H1 (cell line): Measurements from ENCODE around the gene ARHGEF4. TPM values are rescaled to one million over a fixed set of nuclear protein-coding genes. Genes with fewer than 3 reads are reported as not detected.

Experiments used
- CTCF ChIA-PET: fragments of 300-600 bp; sonication (Branson Sonifier 250); formaldehyde crosslinking; loops from one replicate; lab custom pipeline; 2021; ENCODE audit not compliant: partially characterized antibody; lab: Charles Lee
- POLR2A ChIA-PET: fragments of 300-600 bp; sonication (Branson Sonifier 250); formaldehyde crosslinking; loops from one replicate; lab custom pipeline; 2021; ENCODE audit warnings: inconsistent platforms; ENCODE audit not compliant: partially characterized antibody; lab: Charles Lee
- DNase-seq, 2 experiments: peaks; one replicate each; pipeline versions ENCODE4 v3.0.0 to v3.0.0-alpha.2; 2010 to 2022; ENCODE audit warnings: low spot score in 2 of 2, low read depth in 1 of 2, mixed read lengths in 1 of 2
- FAIRE-seq: peaks from 2 replicates; lab custom pipeline; 2011; peaks lifted over from hg19 to GRCh38; lab: Jason Lieb, UNC
- H2AFZ ChIP-seq: 2 replicates; pipeline ENCODE4 v1.8.1; 2012; ENCODE audit warnings: low read length, inconsistent platforms
- H2AK5ac ChIP-seq: 2 replicates; pipeline ENCODE4 v1.6.1; 2013; ENCODE audit warnings: low read depth, low read length
- H2BK120ac ChIP-seq: replicated peaks from 2 replicates; pipeline ENCODE3; 2013; ENCODE audit warnings: low read depth, low read length, inconsistent platforms
- H2BK12ac ChIP-seq: 2 replicates; pipeline ENCODE4 v1.6.1; 2013; ENCODE audit warnings: low read depth, low read length
- H2BK15ac ChIP-seq: 2 replicates; pipeline ENCODE4 v1.6.1; 2013; ENCODE audit warnings: low read length
- H2BK20ac ChIP-seq: 2 replicates; pipeline ENCODE4 v1.6.1; 2013; ENCODE audit warnings: low read length
- H2BK5ac ChIP-seq: 2 replicates; pipeline ENCODE4 v1.6.1; 2013; ENCODE audit warnings: low read depth, low read length
- H3K14ac ChIP-seq: 2 replicates; pipeline ENCODE4 v1.6.1; 2013; ENCODE audit warnings: inconsistent platforms; ENCODE audit not compliant: insufficient read length
- H3K18ac ChIP-seq: 2 replicates; pipeline ENCODE4 v1.6.1; 2013; ENCODE audit warnings: low read length; ENCODE audit errors: extremely low read depth
- H3K23ac ChIP-seq: 2 replicates; pipeline ENCODE4 v1.6.1; 2013; ENCODE audit warnings: inconsistent platforms; ENCODE audit not compliant: insufficient read length
- H3K23me2 ChIP-seq: 2 replicates; pipeline ENCODE4 v1.6.1; 2013; ENCODE audit warnings: low read depth, low read length
- H3K27ac ChIP-seq: 2 replicates; pipeline ENCODE4 v1.6.1; 2011; ENCODE audit warnings: low read depth, low read length, inconsistent platforms
- H3K27me3 ChIP-seq, 4 experiments: replicated peaks in 1 of 4; 1 replicate in 1 of 4; 2 replicates in 3 of 4; pipeline versions ENCODE4 v1.6.1 to v1.8.1; 2011 to 2013; ENCODE audit warnings: low read length in 3 of 4, mild to moderate bottlenecking in 3 of 4, inconsistent platforms in 2 of 4, mixed read lengths in 2 of 4, moderate library complexity in 1 of 4; ENCODE audit not compliant: control insufficient read depth in 3 of 4, insufficient read depth in 3 of 4; ENCODE audit errors: extremely low read depth in 1 of 4
- H3K36me3 ChIP-seq, 4 experiments: 2 replicates each; pipeline versions ENCODE4 v1.6.1 to v1.8.1; 2011 to 2013; ENCODE audit warnings: mild to moderate bottlenecking in 4 of 4, low read length in 3 of 4, moderate library complexity in 2 of 4, control low read depth in 1 of 4, inconsistent platforms in 1 of 4; ENCODE audit not compliant: insufficient read depth in 4 of 4, control insufficient read depth in 2 of 4
- H3K4ac ChIP-seq: replicated peaks from 2 replicates; pipeline ENCODE3; 2013; ENCODE audit warnings: low read length, low read depth, mixed read lengths, inconsistent platforms; ENCODE audit not compliant: insufficient read length
- H3K4me1 ChIP-seq, 4 experiments: replicated peaks in 1 of 4; 1 replicate in 1 of 4; 2 replicates in 3 of 4; pipeline versions ENCODE4 v1.6.1 to v1.8.1; 2011 to 2013; ENCODE audit warnings: low read length in 3 of 4, inconsistent platforms in 2 of 4, mixed read lengths in 1 of 4; ENCODE audit not compliant: insufficient read depth in 4 of 4, control insufficient read depth in 3 of 4
- H3K4me2 ChIP-seq, 2 experiments: 2 replicates each; pipeline versions ENCODE4 v1.6.1 to v1.8.1; 2011 to 2013; ENCODE audit warnings: low read depth in 2 of 2, low read length in 2 of 2, control low read depth in 1 of 2, inconsistent platforms in 1 of 2, mild to moderate bottlenecking in 1 of 2; ENCODE audit not compliant: insufficient read depth in 1 of 2
- H3K4me3 ChIP-seq, 4 experiments: fragments of 200-600, 300-600 bp in 1 of 4; sonication (generic), shearing (Covaris generic), sonication (Bioruptor Twin) in 1 of 4; 2 replicates each; pipeline versions ENCODE4 v1.5.1 to v1.8.1; 2011 to 2016; ENCODE audit warnings: low read length in 4 of 4, low read depth in 3 of 4, control low read depth in 2 of 4, inconsistent platforms in 2 of 4, mild to moderate bottlenecking in 2 of 4, mixed read lengths in 1 of 4, moderate library complexity in 1 of 4; ENCODE audit not compliant: insufficient read depth in 2 of 4; ENCODE audit errors: extremely low read depth in 1 of 4
- H3K56ac ChIP-seq: replicated peaks from 2 replicates; pipeline ENCODE3; 2013; ENCODE audit warnings: low read depth, mild to moderate bottlenecking, mixed read lengths, low read length, inconsistent platforms; ENCODE audit not compliant: insufficient read length
- H3K79me1 ChIP-seq: 2 replicates; pipeline ENCODE4 v1.6.1; 2013; ENCODE audit warnings: low read depth, low read length, control low read depth
- H3K79me2 ChIP-seq, 2 experiments: 2 replicates each; pipeline versions ENCODE4 v1.6.1 to v1.8.1; 2012 to 2013; ENCODE audit warnings: low read length in 2 of 2, mild to moderate bottlenecking in 2 of 2, inconsistent platforms in 1 of 2; ENCODE audit not compliant: insufficient read depth in 2 of 2, control insufficient read depth in 1 of 2
- H3K9ac ChIP-seq, 4 experiments: replicated peaks in 1 of 4; 1 replicate in 1 of 4; 2 replicates in 3 of 4; pipeline versions ENCODE4 v1.6.1 to v1.8.1; 2011 to 2013; ENCODE audit warnings: low read depth in 3 of 4, low read length in 3 of 4, control low read depth in 2 of 4, mild to moderate bottlenecking in 2 of 4, moderate library complexity in 2 of 4, inconsistent platforms in 1 of 4; ENCODE audit errors: extremely low read depth in 1 of 4
- H3K9me3 ChIP-seq, 2 experiments: 2 replicates each; pipeline versions ENCODE4 v1.6.1 to v1.8.1; 2012 to 2013; ENCODE audit warnings: mild to moderate bottlenecking in 2 of 2, moderate library complexity in 2 of 2, control low read depth in 1 of 2, inconsistent platforms in 1 of 2, low read depth in 1 of 2, low read length in 1 of 2, mixed read lengths in 1 of 2; ENCODE audit not compliant: insufficient read depth in 2 of 2
- H4K20me1 ChIP-seq, 2 experiments: replicated peaks in 1 of 2; 2 replicates each; pipeline versions ENCODE3 to v1.8.1; 2011 to 2013; ENCODE audit warnings: inconsistent platforms in 2 of 2, low read length in 2 of 2, mild to moderate bottlenecking in 1 of 2; ENCODE audit not compliant: insufficient read depth in 2 of 2, control insufficient read depth in 1 of 2
- H4K5ac ChIP-seq: 2 replicates; pipeline ENCODE4 v1.6.1; 2013; ENCODE audit warnings: low read length, low read depth, mixed read lengths, inconsistent platforms; ENCODE audit not compliant: insufficient read length
- H4K8ac ChIP-seq: 2 replicates; pipeline ENCODE4 v1.8.0; 2013; ENCODE audit warnings: mild to moderate bottlenecking, moderate library complexity, low read length, inconsistent platforms; ENCODE audit not compliant: insufficient read depth; ENCODE audit errors: extremely low read depth
- H4K91ac ChIP-seq: replicated peaks from 2 replicates; pipeline ENCODE3; 2013; ENCODE audit warnings: low read length, mixed read lengths, inconsistent platforms; ENCODE audit not compliant: insufficient read length
- CBX5 ChIP-seq: fragments of 300-800, 300-1000 bp; sonication (generic); IDR thresholded peaks from 2 replicates; pipeline ENCODE4 v1.7.1; 2016; ENCODE audit warnings: antibody characterized with exemption, low read length, low read depth
- CBX8 ChIP-seq: fragments of 300-800, 300-1000 bp; sonication (generic); IDR thresholded peaks from 2 replicates; pipeline ENCODE4 v1.7.1; 2016; ENCODE audit warnings: low read depth, low read length, borderline replicate concordance
- CHD2 ChIP-seq: IDR thresholded peaks from 2 replicates; pipeline ENCODE4 v1.6.1; 2012; ENCODE audit warnings: low read length, improper control_type of control experiment
- GTF2F1 ChIP-seq: IDR thresholded peaks from 2 replicates; pipeline ENCODE4 v1.6.1; 2012; ENCODE audit warnings: low read depth, low read length, improper control_type of control experiment, borderline replicate concordance
- PHF8 ChIP-seq: fragments of 200-600 bp; sonication (generic); conservative IDR thresholded peaks from 2 replicates; pipeline ENCODE4 v1.7.1; 2012; ENCODE audit warnings: low read depth, mild to moderate bottlenecking, inconsistent platforms, low read length, moderate library complexity
- SP2 ChIP-seq: IDR thresholded peaks from 2 replicates; pipeline ENCODE4 v1.6.1; 2012; ENCODE audit warnings: mild to moderate bottlenecking, low read length, inconsistent platforms
- WGBS, 2 experiments: shearing (Covaris generic) in 1 of 2; methylation state at CpG; one replicate each; pipeline versions ENCODE4 v1.1.6 to v1.1.7; 2013 to 2015; ENCODE audit warnings: low lambda C conversion rate in 2 of 2, mixed read lengths in 2 of 2, inconsistent platforms in 1 of 2, low coverage in 1 of 2, missing lambda C conversion rate in 1 of 2; ENCODE audit not compliant: insufficient replicate concordance in 2 of 2, insufficient coverage in 1 of 2, insufficient read length in 1 of 2; ENCODE audit errors: extremely low coverage in 1 of 2, missing lambda C conversion rate in 1 of 2; 5-methylcytosine and 5-hydroxymethylcytosine counted together
- polyA plus RNA-seq, 7 experiments: library from polyadenylated mRNA; depleted of rRNA in 3 of 7; stranded (reverse) in 5 of 7; unstranded in 2 of 7; fragments of >200 nt in 5 of 7; fragments of 200-250 nt in 2 of 7; gene quantifications; 1 replicate in 5 of 7; 2 replicates in 1 of 7; 4 replicates in 1 of 7; pipeline versions ENCODE4 v1.2.1 to v1.2.3, GENCODE V29; 2011 to 2013; ENCODE audit warnings: missing spikeins in 2 of 7, mixed read lengths in 2 of 7
- total RNA-seq: library from RNA; stranded (reverse); fragmentation: NEBNext Ultra II Directional; extraction: Animal tissue kit (Norgen Biotek cat#: 25700); gene quantifications from 2 replicates; pipeline ENCODE4 v1.2.1, GENCODE V29; 2021

Gene ARHGEF4
- total and polyA plus RNA-seq, 2 of the 8 experiments (the other 6 are each of a cell fraction or from before 2014, with no cell fraction given), result 10.6 to 14.6 TPM

DNA sequence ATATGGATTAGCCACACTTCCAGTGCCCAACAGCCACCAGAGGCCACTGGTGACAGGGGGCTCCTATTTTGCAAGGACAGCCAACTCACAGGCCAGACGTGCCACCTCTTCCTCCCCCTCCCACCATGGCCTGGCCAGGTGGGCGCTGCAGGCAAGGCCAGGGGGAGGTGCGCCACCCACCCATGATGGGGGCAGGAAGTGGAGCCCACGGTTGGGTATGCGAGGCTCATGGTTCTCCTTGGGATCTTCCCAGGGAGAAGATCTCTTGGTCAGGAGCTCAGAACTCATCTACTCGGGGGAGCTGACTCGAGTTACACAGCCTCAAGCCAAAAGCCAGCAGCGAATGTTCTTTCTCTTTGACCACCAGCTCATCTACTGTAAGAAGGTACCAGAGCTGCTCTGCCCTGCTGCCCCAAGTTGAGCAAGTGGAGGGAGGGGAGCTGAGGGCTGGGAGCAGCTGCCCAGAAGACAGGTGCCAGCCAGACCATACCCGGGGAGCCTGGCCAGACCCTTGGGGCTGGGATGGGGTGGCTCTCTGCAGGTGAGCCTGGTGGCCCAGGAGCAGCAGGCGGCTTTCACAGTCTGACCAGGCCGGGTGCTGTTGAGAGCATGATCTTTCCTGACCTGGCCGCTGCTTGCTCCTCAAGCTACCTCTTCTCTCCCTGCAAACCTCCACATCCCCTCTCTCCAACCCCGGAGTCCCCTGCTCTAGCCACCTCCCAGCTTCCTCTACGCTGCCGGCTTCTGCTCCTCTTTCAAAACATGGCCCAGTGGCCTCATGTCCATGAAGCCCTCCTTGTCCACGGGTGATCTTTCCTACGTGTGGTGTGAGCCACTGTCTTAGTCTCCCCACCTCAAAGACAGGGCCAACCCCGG is 206.7 kb downstream of the ARHGEF4 start:
- H3K18ac ChIP-seq, result no peak overlapping the region
- no peak overlapping the region for H2BK5ac ChIP-seq
- no peak overlapping the region for H4K91ac ChIP-seq
- no peak overlapping the region for H2BK12ac ChIP-seq
- H3K23ac ChIP-seq, result no peak overlapping the region
- no peak overlapping the region for H2BK15ac ChIP-seq
- H3K4me1 ChIP-seq, result peaks cover 0 to 5% (median 0%) of the 10 kb centered on the region in 4 experiments; a peak in 3 of 7 replicates
- H3K4ac ChIP-seq, result no peak overlapping the region
- H4K20me1 ChIP-seq, result peaks cover 3 to 10% of the 10 kb centered on the region in 2 experiments
- no peak overlapping the region for H3K27ac ChIP-seq
- no peak overlapping the region for H4K8ac ChIP-seq
- DNase-seq (no peak), FAIRE-seq (no peak)
- no peaks in the 10 kb centered on the region for H3K23me2 ChIP-seq
- H2BK120ac ChIP-seq, result no peak overlapping the region
- H3K79me1 ChIP-seq, result no peaks in the 10 kb centered on the region; the same call in 1 of the 2 replicates
- H2BK20ac ChIP-seq, result no peak overlapping the region
- no peaks in the 10 kb centered on the region for H3K27me3 ChIP-seq
- ChIA-PET POLR2A (interaction anchor here (0.5 to 1.2 kb wide), 2 partner anchors 10 to 116 kb away, joined by 3 to 4 read pairs; no protein-coding TSS in a partner anchor), CTCF (interaction anchor here (1.0 kb wide), 1 partner anchor 10 kb away, joined by 4 read pairs; no protein-coding TSS in a partner anchor)
- H3K14ac ChIP-seq, result no peak overlapping the region
- no peak overlapping the region for H3K4me2 ChIP-seq
- H3K9me3 ChIP-seq, result no peaks in the 10 kb centered on the region
- H3K4me3 ChIP-seq, result no peak overlapping the region
- no peak overlapping the region for H2AFZ ChIP-seq
- no peak overlapping the region for H4K5ac ChIP-seq
- no peak overlapping the region for H3K56ac ChIP-seq
- 90% methylated on average over 18 of the region's 18 CpGs; no CpG with 5 or more reads in 1 of the 2 experiments for WGBS, 2 experiments
- no peak overlapping the region for H3K9ac ChIP-seq
- H3K36me3 ChIP-seq, result peaks cover 0 to 17% (median 2%) of the 10 kb centered on the region in 4 experiments; a peak in 2 of 8 replicates
- no peaks in the 10 kb centered on the region for H3K79me2 ChIP-seq
- H2AK5ac ChIP-seq, result no peak overlapping the region
- TF ChIP-seq CHD2 (no peak), SP2 (no peak), CBX8 (no peak), CBX5 (no peak), GTF2F1 (no peak), PHF8 (no peak)
